ENCODE data around the gene DCDC1.
A peak's percentile ranks its signal among the peaks of the same experiment; 100 is the strongest.
"Not testable (repeated sequence)": the region's sequence is repeated elsewhere in the genome, so short reads cannot be mapped to it uniquely, and the experiment has no call there.

Gene DCDC1

GRCh38 chr11:30983776-30984441, 385.6 kb downstream of the DCDC1 start:
- DNase-seq: peak; percentile 47

DNA sequence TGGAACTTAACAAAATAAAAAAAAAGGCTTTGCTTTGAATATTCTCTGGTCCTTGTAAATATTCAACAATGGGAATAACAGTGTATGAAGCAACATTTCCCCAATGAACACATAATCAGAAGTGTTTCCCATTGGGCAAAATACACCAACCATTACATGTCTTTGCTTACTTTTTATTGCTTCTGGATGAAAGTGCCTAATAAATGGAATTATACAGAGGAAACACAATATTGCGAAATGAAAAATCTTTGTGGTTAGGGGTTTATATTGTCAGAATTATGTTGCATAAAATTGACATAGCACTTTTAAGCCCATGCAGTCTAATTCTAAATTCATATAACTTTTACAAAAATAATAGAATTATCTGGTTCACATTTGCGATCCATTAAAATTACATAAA, 386.4 kb downstream of the DCDC1 start:
- DNase-seq: no peak

GRCh38 chr11:30967579-30967978, 402.0 kb downstream of the DCDC1 start:
- DNase-seq: no peak

GRCh38 chr11:30960387-30960992, 409.0 kb downstream of the DCDC1 start:
- DNase-seq: peak; percentile 93

- DNase-seq: no peak
Observed at GRCh38 chr11:30956751-30957150, 412.8 kb downstream of the DCDC1 start.

- DNase-seq: no peak
Observed at GRCh38 chr11:30949838-30950237, 419.7 kb downstream of the DCDC1 start.

DNA sequence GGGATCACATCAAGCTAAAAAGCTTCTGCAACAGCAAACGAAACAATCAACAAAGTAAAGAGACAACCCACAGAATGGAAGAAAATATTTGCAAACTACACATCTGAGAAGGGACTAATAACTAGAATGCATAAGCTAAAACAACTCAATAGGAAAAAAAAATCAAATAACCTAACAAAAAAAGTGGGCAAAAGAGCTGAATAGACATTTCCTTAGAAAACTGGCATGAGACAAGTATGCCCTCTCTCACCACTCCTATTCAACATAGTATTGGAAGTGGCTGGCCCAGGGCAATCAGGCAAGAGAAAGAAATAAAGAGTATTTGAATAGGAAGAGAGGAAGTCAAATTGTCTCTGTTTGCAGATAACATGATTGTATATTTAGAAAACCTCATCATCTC, 421.8 kb downstream of the DCDC1 start:
- not testable (repeated sequence) for DNase-seq

DNA sequence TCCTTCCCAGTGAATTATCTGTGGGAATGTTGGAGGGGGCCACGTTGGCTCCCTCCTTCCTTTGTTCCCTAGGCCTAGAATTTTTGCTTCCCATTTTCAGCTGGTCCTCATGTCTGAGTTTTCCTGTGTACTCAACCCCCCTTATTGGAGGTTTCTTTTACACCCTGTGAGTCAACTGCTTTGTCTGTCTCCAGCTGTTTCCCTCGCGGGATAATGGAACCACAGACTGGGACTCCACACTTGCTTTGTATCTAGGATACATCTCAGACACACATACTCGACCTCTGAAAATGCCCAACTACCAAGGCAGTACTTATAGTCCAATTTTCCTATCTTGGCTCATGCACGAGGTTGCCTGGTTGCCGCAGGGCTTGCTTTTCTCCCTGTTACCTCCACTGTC, 430.7 kb downstream of the DCDC1 start:
- DNase-seq: no peak

GRCh38 chr11:30938171-30938570, 431.4 kb downstream of the DCDC1 start:
- no peak for DNase-seq

DNA sequence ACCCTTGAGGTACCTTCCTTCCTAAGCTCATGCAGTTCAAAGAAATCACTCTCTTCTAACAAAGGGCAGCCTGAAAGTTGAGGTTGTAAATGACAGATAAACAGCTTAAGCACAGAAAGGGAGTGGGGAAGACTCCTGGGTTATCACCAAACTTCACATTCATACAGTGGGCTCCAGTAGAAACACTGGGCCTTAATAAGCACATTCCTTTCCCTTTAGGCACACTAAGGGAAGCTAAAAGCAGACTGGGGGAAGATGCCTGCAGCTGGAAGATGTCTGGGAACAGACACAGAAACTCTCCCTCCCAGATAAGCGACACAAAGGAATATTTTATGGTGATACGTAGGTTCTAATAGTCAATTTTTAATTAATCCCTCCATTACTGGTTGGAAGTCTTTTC, 433.0 kb downstream of the DCDC1 start:
- no peak for DNase-seq

GRCh38 chr11:30935861-30936260, 433.7 kb downstream of the DCDC1 start:
- DNase-seq: no peak

- no peak for DNase-seq
Observed at GRCh38 chr11:30926130-30926529, 443.4 kb downstream of the DCDC1 start.

DNA sequence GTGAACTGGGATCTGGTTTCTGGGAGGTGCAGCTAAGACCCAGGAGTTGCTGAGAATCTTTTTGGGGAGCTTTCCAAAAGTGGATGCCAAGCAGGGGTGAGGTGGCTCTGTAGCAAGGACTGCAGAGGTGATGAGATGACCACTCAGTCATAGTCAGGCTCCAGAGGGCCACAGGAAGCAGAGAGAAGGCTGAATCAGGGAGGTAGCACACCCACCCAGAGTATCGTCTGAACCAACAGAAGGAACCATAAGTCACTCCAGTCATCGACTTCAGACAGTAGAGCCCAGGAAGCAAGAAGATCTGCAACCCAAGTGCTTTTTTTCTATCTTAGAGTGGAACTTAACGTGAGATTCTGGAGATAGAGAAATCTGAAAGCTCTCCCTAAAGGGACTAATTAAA, 447.7 kb downstream of the DCDC1 start:
- no peak for DNase-seq

DNA sequence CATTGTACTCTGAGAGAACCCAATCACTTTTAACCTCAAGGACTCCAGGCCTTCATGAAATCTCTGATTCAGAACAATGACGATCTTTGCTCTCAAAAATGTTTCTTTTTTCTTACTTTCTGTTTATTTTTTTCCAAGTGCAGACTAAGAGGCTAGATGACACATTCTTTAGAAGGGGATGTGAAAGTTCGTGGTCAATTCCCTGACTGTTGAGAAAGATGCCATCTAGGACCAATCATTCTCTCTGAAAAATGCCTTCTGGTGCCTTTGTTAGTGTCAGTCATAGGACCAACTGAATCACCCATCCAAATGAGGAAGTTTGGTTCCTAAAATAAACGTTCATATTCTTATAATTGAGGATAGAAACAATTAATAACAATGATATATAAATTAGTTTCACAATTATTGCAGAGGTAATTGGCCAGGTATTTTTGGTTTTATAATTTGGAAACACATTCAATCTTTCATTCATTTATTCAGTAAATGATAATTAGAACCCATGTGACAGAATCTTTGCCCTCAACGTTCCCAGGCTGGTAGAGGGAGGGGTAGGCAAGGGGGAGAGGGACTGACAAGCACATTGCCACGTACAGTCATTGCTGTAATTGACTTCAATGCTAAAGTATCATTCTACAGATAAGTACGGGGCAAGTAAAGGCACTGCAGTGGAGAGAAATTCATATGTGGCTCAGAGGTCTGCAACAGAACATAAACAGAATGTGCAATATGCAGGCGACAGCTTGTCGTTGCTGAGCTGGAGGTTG, 450.0 kb downstream of the DCDC1 start:
- no peak for DNase-seq

GRCh38 chr11:30917859-30918478, 451.6 kb downstream of the DCDC1 start:
- peak; percentile 74 for DNase-seq

DNA sequence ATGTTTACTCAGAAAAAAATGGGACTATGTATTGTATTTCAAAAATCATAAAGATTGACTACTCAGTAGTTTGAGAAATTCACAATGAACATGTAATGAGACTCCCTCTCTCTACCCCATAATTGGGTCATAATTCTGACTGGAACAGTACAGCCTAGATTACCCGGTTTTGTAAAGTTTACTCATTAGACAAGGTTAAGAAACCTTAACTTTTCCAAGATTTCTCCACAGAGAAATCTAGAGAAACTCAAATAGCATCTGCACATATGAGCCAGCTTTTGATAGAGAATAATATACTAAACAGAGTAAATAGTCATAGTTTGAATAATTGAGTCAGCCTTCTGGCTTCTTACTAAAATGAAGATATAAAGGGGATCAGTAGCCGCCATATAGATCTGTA, 452.3 kb downstream of the DCDC1 start:
- DNase-seq: no peak

GRCh38 chr11:30916764-30917163, 452.8 kb downstream of the DCDC1 start:
- DNase-seq: no peak

DNA sequence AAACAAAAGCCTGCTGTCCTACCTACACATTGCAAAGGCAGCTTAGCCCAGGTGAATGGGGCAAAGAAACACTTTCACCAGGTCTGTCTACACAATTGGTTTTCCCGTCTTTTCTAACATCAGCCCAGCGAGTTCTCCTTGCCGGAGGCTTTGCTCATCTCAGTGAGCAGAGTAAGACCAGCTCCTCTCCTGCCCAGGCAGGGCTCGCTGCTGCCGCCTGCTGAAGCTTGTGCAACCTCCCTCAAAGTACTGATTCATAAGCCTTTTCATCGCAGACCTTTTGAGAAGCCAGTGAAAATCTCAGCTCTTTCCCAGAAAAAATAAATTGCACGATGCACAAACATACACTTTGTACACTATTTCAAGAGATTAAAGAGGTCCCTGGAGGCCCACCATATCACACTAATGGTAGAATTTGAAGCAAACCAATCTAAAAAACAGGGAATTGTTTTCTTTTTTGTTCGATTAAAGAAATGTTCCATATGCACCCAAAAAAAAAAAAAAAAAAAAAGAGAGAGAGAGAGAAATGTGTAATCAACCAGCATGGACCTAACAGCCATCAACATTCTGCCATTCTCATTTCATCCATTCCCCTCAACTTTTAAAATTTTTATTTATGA, 455.3 kb downstream of the DCDC1 start:
- DNase-seq: peak; percentile 66

DNA sequence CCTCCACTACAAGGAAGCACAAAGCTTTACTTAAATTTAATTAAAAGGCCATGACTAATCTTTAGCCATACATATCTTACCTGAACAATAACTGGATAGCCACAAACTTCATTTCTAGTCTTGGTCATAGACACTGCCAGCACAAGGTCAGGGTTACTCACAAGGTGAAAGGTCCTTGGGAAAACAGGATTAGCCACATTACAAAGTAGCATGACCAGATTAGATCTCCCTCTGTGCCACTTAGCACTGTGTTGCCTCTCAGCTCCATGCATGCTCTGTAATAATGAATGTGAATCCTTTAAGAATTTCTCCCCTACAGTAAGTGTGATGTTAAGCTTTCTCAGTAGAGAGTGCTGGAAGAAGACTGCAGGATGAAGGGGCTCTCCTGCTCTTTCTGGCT, 458.3 kb downstream of the DCDC1 start:
- no peak for DNase-seq

DNA sequence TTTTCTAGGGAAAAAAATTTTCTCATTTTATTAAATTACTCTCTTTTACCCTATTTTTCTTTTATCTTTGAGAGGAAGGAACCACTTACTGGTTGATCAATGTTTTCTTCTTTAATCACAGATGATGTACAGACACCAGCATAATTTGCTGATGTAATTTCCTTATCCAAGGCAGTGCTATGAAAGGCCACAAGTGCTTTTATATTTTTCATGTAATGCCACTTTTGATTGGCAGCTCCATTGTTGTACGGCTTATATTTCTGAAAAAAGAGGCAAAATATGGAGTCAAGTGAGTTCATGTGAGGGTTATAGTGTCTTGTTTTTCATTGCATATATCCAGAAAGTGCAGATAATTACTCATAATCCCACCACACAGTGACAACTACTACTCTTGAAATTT, 460.7 kb downstream of the DCDC1 start:
- DNase-seq: no peak

DNA sequence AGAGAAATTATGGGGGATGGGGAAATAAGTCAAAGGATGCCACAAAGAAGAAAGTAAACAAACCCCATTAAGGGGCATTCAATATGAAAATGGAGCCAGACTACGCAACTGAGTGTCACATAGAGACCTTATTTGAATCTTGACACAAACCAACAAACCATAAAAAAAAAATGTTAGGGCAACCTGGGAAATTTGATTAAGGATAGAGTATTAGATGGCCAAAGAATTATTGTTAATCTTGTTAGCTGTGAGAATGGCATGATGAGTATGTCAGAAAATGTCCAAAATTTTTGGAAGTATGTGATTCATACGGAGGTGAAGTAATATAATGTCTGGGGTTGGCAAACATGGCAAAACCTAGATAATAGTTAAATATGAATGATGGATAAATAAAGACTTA, 461.3 kb downstream of the DCDC1 start:
- no peak for DNase-seq

- no peak for DNase-seq
Observed at GRCh38 chr11:30902929-30903328, 466.6 kb downstream of the DCDC1 start.

DNA sequence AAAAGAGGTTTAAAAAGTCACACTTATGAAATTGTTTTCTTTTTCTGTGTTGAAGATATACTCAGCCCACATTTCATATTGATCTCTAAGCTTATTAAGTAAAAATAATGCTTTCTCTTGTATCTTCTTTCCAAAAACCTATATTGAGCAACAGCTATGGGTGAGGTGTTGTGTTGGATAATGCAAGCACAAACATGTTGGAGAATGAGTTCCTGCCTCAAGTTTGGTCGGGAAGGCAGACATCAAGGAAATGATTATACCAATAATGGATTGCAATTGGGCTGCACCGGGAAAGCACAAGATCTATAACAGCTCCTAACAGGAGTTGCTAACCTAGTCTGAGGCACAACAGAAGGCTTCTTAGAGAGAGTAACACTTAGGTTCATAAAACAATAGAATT, 474.5 kb downstream of the DCDC1 start:
- DNase-seq: no peak
